ENCODE results near the gene ADAMTS12. TPM values are rescaled to one million over a fixed set of nuclear protein-coding genes. Genes with fewer than 3 reads are reported as not detected.

ADAMTS12 gene
- total and polyA plus RNA-seq, 9 of the 15 experiments (the other 6 are each of a cell fraction or from before 2014, with no cell fraction given) = 0.11 TPM; not detected in 8

GRCh38 chr5:33701251-33701650 is 190.5 kb downstream of the ADAMTS12 start (continued):
- TF ChIP-seq ZMIZ1 (IDR thresholded peaks at IDR 0.05; ENCODE audit: low read depth in 2 of 2, low read length in 2 of 2) (no peak), MEF2D (tag; conservative IDR thresholded peaks at IDR 0.05; ENCODE audit: low read depth) (no peak), ZNF586 (CRISPR knock-in tag; conservative IDR thresholded peaks at IDR 0.05) (no peak), TEAD1 (CRISPR knock-in tag; IDR thresholded peaks at IDR 0.05) (no peak), KLF6 (CRISPR knock-in tag; IDR thresholded peaks at IDR 0.05; ENCODE audit: borderline replicate concordance) (no peak), JUNB (CRISPR knock-in tag; conservative IDR thresholded peaks at IDR 0.05) (no peak), ZNF785 (CRISPR knock-in tag; IDR thresholded peaks at IDR 0.05) (no peak), ZBTB12 (CRISPR knock-in tag; IDR thresholded peaks at IDR 0.05) (no peak), HLTF (IDR thresholded peaks at IDR 0.05) (no peak)
